DMS53 treated with DMSO at 0.1 percent for 48 hours (cell line): ENCODE measurements around the gene TRAF2.

Experiments used
- DNase-seq: peaks from one replicate; lab custom pipeline; 2025; ENCODE audit not compliant: unreplicated experiment; lab: John Stamatoyannopoulos, UW

The TRAF2 gene

DNA sequence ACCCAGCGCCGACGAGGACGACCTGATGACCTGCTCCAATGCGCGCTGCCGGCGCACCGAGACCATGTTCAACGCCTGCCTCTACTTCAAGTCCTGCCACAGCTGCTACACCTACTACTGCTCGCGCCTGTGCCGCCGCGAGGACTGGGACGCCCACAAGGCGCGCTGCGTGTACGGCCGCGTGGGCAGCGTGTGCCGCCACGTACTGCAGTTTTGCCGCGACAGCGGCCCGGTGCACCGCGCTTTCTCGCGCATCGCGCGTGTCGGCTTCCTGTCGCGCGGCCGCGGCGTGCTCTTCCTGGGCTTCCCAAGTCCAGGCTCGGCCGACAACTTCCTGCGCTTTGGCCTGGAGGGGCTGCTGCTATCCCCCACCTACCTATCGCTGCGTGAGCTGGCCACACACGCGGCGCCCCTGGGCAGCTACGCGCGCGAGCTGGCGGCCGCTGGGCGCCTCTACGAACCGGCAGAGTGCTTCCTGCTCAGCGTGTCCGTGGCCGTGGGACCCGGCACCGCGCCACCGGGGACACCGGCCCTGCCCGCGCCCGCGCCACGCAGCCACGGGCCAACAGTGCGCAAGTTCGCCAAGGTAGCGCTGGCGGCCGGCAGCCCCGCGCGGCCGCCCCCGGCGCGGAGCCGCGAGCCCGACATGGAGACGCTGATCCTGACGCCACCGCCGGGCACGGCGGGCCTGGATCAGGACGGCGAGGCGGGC, 39.8 kb upstream of the TRAF2 start:
- DNase-seq: peak; percentile 14

DNA sequence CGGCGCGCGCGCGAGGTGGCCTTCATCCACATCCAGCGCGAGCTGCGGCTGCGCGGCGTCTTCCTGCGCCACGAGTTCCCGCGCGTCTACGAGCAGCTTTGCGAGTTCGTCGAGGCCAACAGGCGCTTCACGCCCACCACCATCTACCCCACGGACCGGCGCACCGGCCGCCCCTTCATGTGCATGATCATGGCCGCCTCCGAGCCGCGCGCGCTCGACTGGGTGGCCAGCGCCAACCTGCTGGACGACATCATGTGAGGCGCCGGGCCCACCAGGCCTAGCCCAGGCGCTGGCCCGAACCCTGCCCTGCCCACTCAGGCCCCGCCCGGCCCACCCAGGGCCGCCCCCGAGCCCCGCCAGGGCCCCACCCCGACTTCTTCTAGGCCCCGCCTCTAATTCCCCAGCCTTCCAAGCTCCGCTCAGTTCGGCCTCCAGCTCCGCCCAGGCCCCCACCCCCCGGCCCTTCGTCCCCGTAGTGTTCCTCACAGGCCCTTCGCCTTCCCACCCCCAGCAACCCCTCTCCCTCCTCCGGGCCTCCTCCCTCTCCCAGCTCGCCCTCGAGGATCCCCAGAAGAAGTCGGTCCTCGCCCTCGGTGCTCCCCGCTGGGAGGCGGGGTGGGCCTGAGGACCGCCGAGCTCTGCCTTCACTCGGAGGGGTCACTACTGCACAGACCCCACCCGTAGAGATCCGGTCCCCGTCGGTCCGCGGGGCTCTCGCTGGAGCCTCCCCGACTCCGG, 39.1 kb upstream of the TRAF2 start:
- peak; percentile 70 for DNase-seq

DNA sequence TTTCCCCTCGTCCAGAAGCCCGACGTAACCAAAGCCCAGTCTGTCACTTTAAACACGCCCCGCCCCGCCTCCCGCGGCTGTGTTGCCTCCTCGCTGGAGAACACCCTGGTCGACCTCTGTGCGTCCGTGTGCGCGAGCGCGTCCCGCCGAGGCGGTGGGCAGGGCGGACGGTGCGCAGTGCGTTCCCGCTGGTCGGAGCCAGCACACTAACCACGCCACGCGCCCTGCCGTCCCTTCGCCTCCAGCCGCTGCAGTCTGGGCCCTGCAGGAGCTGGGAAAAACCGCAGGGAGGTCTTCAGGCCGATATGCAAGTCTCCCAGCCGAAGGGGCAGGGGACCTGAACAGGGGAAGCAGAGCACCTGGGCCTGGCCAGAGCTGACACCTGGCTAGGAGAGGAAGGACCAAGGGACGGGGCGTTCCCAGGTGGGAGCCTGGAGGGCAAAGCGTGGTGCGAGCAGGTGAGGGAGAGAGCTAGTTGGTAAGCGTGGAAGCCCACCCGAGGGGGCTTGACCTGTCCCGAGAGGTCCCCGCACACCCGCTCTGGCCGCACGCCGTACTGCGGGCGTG, 38.4 kb upstream of the TRAF2 start:
- DNase-seq: peak; percentile 84

DNA sequence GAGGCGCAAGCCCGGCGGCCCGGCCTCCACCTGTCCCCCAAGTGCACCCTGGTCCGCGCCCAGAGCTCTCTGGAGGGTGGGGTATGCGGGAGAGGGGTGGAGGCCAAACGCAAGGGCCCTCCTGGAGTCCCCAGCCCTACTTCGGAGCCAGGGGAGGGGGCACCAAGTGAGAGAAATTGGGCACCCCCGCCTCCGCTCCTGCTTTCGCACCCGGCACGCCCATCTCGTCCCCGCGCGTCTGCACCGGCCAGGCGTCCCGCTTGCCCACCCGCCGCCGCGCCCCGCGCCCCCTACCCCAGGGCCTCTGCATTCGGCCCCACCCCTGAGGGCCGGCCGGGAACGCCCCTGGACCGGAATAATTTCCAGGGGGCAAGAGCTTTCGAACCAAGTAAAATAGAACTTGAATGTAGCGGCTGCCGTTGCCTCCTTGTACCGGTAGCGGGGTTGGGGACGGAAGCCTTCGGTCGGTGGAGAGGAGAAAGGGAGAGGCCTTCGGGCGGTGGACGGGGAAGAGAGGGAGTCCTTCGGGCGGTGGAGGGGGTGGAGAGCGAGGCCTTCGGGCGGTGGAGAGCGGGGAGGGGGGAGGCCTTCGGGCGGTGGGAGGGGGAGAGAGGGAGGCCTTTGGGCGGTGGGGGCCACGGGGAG, 37.8 kb upstream of the TRAF2 start:
- peak; percentile 17 for DNase-seq

DNA sequence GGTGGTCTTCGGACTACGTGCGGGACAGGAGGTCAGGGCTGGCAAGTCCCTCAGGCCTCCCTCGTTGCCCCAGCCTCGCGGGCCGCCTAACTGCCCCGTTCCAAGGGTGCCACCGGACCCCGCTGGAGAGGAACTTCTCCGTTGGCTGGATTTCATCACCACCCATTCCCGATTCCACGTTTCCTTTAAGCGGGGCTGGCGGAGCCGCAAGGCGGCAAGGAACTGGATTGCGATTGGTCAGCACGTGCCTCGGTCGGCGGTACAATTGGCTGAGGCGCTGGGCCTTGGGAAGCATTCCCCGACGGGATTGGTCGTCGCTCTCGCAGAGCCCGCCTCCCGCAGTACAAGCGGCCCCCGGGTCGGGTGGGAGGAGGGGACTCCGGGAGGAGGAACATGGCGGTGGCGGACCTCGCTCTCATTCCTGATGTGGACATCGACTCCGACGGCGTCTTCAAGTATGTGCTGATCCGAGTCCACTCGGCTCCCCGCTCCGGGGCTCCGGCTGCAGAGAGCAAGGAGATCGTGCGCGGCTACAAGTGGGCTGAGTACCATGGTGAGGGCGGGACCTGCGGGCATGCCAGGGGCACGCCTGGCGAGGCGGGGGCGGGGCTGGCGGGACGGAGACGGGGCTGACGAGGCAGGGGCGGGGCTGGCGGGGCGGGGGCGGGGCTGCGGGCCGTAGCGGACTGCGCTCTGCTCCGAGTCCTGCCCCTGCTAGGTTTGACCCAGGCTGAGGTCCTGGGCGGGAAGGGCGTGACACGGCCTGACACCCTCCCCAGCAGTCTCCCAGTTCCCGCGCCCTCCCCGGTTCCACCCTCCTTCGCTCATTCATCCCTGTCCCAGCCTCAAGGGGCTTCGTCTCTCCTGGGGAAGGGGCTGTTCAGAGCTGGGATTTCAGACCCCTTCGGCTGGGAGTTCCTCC, 37.0 kb upstream of the TRAF2 start, which contains the start of gene PHPT1:
PHPT1 (plus strand) TSS at position 372 of the 922 bp plus-strand sequence; CDS start at position 394, 22 bp downstream.
- peak; percentile 98 for DNase-seq

DNA sequence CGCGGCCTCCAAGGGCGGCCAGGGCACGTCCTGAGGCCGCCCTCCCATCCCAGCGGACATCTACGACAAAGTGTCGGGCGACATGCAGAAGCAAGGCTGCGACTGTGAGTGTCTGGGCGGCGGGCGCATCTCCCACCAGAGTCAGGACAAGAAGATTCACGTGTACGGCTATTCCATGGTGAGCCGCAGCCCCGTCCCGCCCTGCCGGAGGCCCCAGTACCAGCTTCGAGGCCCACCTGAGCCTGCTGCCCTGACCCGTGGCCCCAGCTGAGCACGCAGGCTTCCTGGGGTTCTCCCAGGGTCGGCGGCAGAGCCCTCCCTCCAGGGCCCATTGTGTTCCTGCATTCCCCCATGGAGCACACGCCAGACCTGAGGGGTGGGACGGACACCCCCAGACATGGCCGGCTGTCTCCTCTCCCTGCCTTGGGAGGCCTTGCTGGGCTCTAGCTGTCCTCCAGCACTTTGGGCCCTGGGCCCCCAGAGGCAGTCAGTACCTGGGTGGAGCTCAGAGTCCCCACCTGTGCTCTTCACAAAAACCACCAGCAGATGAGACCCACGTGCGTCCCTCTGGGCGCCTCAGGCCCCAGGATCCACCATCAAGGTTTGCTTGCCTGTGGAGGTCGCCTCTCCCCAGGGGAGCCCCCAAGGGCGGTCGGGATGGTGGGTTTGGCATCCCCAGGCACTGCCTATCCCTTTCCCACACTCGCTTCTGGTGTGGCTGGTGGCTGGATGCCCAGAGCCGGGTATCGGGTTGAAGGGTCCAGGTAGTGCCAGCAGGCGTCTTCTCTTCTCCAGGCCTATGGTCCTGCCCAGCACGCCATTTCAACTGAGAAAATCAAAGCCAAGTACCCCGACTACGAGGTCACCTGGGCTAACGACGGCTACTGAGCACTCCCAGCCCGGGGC, 36.1 kb upstream of the TRAF2 start:
- DNase-seq: no peak

DNA sequence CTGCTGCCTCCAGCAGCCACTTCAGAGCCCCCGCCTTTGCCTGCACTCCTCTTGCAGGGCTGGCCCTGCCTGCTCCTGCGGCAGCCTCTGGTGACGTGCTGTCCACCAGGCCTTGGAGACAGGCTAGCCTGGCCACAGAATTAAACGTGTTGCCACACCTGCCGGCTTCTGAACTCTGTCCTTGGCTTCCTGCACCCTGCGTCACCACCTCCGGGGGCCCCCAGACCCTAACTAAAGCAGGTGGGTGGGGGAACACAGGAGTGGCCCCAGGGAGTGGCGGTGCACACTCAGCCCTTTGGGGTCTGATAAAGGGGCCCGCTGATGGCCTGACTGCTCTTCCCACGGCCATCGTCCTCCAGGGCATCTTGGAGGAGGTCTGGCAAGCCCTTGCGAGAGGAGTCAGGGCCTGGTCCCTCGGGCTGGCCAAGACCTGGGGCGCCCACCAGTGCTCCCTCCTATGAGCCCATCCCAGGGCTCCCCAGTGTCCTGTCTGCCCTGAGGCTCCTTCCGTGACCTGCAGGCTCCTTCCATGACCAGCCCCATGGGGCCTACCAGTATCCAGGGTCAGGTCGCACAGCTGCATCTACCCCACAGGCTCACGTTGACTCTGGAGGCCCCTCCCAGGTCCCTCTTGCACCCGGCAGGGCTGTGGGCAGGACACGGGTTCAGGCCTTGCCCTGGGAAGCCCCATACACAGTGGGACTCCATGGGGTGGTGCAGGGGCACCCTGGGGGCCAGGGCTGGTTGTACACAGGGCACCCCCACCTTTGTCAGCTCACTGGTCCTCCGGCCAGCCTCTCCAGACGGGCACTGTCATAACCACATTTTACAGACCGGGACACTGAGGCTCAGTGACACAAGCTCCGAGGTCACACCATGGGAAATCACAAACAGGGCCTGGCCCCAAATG, 35.2 kb upstream of the TRAF2 start:
- no peak for DNase-seq

DNA sequence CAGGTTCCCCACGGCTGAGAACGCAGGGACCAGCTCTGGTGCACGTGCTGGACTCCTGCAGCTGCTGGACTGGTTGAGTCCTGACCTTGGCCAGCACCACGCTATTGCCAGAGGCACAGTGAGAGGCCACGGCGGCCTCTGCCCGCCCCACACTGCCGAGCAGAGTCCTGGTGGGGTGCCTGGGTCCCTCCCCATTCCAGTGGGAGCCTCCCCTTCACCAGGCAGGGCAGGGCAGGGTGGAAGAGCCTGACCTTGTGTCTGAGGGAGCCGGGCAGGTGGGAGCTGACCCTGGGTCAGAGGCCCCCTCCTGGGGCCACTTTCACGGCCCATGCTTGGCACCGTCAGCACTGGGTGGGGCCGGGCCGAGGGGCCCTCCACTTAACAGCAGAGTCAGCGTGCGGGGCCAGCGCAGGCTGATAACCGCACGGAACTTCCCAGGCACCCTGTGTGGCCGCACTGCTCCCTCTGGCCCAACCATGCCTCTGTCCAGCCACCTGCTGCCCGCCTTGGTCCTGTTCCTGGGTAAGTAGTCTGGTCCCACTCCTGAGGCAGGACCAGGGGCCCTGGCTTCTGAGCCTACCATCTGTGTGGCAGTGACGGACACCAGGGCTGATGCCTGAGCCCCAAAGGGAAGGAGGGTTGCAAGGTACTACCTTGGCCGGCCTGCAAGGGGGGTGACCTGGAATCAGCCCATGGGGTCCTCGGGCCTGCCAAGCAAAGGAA, 34.2 kb upstream of the TRAF2 start, which contains the start of gene MAMDC4:
MAMDC4 (plus strand) TSS at position 406 of the 723 bp plus-strand sequence; CDS start at position 477, 71 bp downstream.
- no peak for DNase-seq

DNA sequence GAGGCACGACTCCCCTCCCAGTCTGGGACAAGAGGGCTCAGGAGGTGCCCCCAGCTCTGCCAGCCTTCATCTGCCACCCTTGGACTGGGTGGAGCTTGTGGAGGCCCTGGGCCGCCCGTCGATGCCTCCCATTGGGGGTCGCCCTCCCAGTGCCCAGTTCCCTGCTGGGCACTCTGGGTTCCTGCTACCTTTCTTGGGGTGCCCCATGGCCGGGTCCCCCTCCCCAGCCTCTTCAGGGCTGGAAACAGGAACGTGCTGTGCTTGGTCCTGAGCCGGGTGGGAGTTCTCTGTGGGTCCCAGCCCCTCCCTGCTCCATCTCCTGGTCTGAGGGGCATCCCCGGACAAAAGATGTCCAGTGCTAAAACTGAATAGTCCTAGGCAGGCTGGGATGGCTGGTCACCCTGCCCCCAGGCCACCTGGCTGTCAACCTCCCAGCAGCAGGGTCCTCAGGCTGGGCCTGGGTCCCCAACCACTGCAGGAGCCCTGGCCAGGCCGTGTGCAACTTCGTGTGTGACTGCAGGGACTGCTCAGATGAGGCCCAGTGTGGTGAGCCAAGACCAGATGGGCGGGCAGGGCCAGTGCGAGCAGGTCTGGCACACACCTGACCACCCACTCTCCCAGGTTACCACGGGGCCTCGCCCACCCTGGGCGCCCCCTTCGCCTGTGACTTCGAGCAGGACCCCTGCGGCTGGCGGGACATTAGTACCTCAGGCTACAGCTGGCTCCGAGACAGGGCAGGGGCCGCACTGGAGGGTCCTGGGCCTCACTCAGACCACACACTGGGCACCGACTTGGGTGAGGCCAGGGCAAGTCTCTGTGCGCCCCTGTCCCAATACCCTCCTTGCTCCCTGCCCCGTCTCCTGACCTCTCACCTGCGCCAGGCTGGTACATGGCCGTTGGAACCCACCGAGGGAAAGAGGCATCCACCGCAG, 33.4 kb upstream of the TRAF2 start:
- no peak for DNase-seq

DNA sequence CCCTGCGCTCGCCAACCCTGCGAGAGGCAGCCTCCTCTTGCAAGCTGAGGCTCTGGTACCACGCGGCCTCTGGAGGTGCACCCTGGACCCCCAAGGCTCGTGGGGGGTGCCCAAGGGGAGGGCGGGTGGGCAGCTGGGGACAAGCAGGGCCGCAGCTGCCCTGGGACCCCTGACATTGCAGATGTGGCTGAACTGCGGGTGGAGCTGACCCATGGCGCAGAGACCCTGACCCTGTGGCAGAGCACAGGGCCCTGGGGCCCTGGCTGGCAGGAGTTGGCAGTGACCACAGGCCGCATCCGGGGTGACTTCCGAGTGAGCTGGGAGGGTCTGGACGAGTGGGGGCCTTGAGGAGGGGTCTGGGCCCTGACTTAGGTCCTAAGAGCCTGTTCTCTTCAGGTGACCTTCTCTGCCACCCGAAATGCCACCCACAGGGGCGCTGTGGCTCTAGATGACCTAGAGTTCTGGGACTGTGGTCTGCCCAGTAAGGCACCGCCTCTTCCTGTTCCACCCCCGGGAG, 32.7 kb upstream of the TRAF2 start:
- DNase-seq: no peak

DNA sequence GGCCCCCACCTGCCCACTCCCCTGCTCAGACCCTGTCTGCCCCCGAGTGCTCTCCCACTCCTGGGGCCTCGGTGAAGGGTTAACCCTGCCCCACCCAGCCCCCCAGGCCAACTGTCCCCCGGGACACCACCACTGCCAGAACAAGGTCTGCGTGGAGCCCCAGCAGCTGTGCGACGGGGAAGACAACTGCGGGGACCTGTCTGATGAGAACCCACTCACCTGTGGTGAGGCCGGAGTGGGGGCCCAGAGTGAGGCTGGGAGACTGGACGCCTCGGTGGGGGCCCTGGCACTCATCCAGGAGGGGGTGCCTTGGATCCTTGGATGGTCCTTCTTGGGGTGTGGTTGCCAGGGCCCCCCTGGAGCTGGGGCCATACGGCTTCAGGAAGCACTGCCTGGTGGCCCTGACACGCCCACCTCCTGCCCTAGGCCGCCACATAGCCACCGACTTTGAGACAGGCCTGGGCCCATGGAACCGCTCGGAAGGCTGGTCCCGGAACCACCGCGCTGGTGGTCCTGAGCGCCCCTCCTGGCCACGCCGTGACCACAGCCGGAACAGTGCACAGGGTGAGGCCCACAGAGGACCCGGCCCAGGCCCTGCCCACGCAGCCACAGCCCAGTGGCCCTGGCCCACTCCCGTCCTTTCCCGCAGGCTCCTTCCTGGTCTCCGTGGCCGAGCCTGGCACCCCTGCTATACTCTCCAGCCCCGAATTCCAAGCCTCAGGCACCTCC, 32.0 kb upstream of the TRAF2 start:
- DNase-seq: no peak

DNA sequence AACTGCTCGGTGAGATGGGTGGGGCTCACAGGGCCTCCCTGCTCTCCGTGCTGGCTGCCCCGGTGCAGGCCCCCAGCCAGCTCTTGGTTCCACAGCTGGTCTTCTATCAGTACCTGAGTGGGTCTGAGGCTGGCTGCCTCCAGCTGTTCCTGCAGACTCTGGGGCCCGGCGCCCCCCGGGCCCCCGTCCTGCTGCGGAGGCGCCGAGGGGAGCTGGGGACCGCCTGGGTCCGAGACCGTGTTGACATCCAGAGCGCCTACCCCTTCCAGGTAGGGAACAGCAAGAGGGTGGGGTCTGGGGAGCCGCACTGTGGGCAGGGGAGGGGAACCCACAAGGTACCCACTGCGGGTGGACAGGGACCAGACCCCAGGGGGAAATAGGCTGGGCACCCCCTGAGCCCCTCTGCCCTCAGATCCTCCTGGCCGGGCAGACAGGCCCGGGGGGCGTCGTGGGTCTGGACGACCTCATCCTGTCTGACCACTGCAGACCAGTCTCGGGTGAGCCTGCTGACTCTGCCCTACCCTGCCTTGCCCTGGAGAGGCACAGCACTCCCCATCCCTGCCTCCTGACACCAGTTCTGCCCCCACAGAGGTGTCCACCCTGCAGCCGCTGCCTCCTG, 31.4 kb upstream of the TRAF2 start:
- no peak for DNase-seq

DNA sequence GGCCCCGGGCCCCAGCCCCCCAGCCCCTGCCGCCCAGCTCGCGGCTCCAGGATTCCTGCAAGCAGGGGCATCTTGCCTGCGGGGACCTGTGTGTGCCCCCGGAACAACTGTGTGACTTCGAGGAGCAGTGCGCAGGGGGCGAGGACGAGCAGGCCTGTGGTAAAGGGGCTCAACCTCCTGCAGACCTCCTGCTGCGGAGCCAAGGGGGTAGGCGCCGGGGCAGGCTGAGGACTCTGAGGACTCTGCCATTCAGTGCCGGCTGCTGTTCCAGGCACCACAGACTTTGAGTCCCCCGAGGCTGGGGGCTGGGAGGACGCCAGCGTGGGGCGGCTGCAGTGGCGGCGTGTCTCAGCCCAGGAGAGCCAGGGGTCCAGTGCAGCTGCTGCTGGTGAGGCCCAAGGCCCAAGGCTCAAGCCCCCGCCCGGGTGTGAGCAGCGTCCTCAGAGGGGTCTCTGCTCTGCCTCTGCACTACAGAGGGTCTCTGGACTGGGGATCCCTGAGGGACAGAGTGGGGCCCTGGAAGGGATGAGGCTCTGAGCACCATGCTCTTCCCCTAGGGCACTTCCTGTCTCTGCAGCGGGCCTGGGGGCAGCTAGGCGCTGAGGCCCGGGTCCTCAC, 30.7 kb upstream of the TRAF2 start:
- no peak for DNase-seq

DNA sequence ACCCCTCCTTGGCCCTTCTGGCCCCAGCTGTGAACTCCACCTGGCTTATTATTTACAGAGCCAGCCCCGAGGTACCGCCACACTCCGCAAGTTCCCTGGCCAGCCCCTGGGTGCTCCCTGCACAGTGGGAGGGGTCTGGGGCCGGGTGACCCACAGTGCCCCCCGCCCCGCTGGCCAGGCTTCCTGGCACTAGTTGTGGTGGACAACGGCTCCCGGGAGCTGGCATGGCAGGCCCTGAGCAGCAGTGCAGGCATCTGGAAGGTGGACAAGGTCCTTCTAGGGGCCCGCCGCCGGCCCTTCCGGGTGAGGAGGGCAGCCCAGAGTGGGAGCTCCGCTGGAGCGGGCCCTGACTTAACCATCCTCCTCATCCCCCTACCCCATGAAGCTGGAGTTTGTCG, 30.2 kb upstream of the TRAF2 start:
- no peak for DNase-seq
